ENCODE results near the gene FBXO3.

DNA sequence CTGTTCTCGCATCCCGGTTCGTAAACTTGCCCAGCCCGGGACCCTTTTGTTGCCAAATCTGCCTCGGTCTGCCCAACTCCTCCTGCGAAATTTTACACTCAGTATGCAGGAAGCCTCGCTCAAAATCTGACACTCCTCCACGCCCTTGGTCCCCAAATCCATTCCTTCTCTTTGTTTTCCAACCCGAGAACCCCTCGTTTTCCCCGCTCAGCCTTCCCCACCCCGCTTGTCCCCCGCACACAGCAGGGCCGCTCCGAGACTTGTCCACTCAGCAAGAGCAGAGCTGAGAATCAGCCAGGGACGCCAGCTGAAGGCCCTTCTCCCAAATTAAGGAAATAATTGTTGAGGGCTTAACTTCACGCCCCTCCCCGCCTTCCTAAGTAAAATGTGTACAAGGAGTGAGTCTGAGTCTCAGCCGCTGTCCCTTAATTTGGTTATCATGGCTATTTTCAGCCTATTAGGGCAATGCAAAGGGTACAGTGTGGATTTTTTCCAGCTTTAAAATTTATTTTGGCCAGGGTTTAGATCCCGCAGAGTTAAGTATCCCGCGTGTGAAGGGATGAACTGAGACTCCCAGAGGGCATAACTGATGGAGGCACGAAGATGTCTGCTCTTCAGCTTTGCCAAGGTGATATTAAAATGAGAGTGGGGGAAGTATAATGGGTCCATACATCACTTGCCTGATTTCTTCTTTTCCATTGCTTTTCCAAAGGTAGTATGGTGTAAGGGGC, 581 bp upstream of the FBXO3 start:
- TF ChIP-seq NFRKB (IDR thresholded peaks at IDR 0.05) (no peak), HDGF (IDR thresholded peaks at IDR 0.05; ENCODE audit: borderline replicate concordance) (no peak)
